GM18909 (cell line): Measurements from ENCODE around the gene TMEM222.

Source experiments
- ATAC-seq: cut with Tn5 transposase; IDR thresholded peaks from one replicate; pipeline ENCODE4 v1.9.1; 2021; ENCODE audit warnings: mild to moderate bottlenecking; ENCODE audit not compliant: unreplicated experiment, poor library complexity

Gene TMEM222

DNA sequence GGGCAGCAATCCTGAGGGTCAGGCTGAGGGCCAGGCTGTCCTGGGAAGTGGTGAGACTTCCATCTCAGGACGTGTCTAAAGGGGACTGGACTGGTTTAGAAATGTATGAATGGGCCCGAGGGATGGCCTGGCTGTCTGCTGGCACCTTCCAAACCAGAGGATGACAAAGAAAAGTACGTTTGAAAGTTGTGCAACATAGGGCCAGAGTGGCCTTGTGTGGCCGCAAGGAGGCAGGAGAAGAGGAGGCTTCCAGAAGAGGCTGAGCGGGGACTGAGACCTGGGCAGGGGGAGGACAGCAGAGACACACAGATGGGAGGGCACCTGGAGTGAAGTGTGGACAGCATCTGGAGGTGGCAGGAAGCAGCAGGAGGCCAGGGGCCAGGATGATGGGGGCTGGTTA lies 17.2 kb downstream of the TMEM222 start:
- no peak for ATAC-seq

DNA sequence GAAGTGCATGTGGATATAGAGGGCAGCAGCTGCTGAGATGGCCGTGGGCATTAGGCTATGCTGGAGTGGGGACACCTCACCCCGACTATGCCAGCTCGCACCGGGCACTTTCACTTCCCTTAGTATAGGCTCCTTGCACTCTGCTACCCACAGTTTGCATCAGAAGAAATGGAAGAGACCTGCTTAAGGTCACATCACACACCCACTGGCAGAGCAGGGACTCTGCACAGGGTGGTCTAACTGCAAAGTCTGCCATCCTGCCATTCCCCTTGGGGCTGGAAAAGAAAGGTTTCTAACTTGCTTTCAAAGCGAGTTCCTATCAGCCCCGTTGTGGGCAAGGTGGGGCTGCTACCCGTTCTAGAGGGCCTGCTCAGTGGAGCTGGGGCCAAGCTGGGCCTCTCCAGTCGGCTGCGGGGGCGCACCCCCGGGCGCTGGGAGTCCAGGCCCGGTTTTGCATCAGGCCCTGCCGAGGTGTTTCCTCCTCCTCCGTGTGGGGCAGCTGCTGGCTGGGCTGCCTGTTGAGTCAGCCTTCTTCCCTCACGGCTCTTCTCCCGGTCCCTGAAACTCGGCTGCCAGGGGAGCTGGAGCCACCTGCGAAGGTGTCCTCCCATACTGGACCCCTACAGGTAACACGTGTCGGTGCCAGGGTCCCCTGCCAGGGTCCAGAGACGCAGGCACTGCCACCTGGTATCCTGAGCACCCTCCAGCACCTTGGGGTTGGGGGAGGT lies 19.7 kb downstream of the TMEM222 start, which contains the start of gene SYTL1:
SYTL1 (plus strand) TSS at position 498 of the 728 bp plus-strand sequence. CDS start 3,313 bp downstream, outside the sequence.
- peak; percentile 49 for ATAC-seq

DNA sequence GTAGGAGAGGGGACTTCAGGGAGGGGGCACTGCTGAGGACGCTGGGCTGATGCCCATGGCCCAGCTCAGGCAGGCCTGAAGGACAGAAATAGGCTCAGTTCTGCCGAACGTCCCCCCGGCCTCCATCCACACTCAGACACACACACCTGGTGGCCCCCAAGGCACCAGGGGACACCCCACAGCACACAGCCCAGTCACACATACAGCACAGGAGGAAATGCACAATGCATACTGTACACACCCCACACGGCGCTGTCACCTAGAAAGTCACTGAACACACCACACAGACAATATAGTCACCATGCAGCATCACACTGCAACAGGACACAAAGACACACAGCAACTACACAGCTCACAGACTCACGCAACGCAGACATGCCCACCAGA lies 20.4 kb downstream of the TMEM222 start:
- no peak for ATAC-seq

DNA sequence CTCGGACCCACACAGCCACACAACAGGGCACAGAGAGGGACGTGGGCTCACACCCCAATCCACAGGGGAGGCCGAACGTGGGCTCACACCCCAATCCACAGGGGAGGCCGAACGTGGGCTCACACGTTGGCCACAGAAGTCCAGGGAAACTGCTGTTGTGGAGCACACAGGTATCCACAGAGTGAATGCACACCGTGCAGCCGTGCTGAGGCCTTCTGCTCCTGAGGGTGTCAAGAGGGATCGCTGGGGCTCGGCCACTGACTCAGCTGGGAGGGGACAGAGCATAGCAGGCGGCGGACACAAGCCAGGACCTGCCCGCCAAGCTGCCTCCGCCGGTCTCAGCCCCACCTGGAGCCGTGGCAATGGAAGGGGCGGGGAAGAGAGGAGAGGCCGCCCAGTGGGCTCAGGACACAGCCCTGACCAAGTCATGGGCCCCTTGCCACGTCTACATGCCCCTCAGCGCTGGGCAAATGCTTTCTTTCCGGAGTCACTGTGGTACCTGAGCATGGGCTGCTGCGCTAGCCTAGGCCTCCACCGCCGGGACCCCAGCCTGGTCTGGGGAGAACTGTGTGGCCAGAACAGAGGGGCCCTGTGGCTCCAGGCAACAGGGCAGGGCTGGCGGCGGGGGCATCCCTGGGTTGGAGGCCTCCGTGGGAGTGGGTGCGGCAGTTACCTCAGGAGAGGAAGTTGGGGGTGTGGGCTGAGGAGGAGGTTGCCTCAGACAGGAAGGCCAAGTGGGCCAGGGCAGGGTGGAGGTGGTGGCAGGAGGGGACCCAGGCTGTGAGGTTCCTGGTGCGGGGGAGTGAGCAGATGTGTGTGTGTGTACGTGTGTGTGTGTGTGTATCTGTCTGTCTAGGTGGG lies 21.0 kb downstream of the TMEM222 start:
- peak; percentile 39 for ATAC-seq

DNA sequence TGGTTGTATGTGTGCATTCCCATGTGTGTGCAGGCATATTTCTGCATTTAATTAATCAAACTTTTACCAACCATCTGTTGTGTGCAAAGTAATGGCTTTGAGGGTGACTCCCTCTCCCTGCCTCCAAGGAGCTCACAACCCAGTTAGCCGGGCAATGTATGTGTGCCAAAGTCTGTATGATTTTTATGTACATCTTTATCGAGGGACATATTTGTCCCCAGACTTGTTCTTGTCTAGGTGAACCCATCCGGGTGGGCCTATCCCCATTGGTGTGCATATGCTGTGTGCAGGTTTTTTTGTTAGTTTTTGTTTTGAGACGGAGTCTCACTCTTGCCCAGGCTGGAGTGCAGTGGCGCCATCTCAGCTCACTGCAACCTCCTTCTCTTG lies 21.7 kb downstream of the TMEM222 start:
- no peak for ATAC-seq

DNA sequence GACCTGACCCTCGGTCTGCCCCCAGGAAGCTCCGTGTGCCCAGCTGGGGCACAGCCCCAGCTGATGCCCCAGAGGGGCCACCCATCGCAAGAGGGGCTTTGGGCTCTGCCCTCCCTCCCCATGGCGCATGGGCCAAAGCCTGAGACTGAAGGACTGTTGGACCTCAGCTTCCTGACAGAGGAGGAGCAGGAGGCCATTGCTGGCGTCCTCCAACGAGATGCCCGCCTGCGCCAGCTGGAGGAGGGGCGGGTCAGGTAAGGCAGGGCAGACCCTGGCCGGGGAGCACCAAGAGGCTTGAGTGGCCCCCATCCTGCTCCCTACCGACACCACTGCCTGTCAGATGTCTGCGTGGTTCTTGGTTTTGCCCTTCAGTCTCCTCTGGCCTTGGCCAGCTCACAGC lies 23.3 kb downstream of the TMEM222 start:
- no peak for ATAC-seq

DNA sequence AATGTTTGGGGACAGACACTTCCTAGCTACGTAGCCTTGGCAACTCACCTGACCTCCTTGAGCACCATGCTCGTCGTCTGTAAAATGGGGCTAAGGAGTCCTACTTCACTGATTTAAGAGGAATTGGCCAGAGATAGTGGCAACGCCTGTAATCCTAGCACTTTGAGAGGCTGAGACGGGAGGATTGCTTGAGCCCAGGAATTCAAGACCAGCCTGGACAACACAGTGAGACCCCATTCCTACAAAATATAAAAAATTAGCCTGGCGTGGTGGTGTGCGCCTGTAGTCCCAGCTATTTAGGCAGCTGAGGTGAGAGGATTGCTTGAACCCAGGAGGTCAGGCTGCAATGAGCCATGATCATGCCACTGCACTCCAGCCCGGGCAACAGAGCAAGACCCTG lies 24.4 kb downstream of the TMEM222 start:
- ATAC-seq = no peak

DNA sequence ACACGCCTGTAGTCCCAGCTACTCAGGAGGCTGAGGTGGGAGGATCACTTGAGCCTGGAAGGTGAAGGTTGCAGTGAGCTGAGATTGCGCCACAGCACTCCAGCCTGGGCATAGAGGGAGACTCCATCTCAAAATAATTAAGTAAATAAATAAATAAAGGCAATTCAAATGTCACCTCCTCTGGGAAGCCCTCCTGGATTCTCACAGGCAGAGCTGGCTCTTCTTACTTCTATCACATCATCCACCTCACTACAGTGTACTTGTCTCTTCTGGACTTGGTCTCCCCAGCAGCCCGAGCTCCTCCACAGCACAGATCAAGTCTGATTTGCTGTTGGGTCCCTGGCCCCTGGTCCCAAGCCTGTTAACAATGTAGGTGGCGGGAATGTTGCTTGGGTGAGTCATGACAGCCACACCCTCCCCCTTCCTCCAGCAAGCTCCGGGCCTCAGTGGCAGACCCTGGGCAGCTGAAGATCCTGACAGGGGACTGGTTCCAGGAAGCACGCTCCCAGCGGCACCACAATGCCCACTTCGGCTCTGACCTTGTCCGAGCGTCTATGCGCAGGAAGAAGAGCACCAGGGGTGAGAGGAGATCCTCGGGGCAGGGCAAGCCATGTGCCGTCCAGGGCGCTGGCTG lies 25.1 kb downstream of the TMEM222 start:
- ATAC-seq = no peak

DNA sequence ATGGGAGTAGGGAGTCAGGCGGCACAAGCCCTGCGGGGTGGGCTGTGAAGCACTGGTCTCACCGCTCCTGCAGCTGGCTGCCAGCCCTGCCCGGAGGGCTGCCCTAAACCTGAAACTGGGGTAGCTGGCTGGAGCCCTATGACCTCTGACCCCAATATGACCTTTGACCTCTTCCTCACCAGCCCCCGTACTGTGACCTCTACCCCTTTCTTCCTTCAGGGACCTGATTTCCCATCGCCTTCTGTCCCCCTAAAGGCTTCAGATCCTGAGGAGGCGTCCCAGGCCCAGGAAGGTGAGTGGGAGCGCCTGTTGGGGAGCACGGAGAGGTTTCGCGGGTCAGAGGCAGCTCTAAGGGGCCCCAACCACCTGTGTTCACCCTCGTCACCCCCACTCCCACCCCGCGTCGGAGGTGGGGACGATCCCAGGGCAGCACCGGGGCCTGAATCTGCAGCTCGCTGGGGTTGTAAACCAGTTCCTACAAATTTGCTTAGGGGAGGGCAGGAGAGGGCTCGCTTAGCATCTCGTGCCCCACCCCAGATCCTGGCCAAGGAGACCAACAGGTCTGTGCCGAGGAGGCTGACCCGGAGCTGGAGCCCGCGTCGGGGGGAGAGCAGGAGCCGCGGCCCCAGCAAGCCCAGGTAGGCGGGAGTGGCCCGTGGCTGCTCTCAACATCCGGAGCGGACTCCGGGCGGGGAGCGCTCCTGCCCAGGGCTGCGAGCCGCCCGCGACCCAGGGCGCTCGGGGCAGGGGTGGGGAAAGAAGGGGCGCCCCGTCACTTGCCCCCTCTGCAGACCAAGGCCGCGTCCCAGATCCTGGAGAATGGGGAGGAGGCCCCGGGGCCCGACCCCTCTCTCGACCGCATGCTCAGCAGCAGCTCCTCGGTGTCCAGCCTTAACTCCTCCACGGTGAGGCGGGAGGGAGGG lies 27.2 kb downstream of the TMEM222 start:
- no peak for ATAC-seq

DNA sequence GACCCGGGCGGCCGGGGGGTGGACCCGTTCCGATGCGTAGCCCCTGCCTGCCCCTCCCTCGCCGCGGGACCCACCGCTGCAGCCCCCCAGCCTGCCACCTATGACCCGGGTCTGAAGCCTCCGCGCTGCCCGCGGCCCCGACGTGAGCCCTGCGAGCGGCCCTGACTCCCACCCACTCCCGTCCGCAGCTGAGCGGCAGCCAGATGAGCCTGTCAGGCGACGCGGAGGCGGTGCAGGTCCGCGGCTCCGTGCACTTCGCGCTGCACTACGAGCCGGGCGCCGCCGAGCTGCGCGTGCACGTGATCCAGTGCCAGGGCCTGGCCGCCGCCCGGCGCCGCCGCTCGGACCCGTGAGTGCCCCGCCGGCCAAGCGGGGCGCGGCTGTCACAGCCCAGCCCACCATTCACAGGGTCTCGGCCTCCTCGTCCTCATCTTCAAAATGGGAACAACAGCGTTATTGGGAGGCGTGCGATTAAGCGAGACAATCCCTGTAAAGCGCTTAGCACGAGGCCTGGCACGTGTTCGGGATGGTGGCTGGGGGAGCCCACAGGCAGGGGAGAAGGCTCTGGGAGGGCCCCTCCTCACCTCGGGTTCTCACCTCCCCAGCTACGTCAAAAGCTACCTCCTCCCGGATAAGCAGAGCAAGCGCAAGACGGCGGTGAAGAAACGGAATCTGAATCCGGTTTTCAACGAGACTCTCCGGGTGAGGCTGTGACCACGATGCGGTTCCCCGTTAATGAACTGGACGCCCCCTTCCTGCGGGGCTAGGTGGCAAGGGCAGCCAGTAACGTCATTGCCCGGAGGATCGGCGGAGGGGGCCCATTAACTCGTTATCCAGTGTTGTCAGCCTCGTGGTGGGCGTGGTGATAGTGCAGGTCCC lies 28.1 kb downstream of the TMEM222 start:
- ATAC-seq = no peak

DNA sequence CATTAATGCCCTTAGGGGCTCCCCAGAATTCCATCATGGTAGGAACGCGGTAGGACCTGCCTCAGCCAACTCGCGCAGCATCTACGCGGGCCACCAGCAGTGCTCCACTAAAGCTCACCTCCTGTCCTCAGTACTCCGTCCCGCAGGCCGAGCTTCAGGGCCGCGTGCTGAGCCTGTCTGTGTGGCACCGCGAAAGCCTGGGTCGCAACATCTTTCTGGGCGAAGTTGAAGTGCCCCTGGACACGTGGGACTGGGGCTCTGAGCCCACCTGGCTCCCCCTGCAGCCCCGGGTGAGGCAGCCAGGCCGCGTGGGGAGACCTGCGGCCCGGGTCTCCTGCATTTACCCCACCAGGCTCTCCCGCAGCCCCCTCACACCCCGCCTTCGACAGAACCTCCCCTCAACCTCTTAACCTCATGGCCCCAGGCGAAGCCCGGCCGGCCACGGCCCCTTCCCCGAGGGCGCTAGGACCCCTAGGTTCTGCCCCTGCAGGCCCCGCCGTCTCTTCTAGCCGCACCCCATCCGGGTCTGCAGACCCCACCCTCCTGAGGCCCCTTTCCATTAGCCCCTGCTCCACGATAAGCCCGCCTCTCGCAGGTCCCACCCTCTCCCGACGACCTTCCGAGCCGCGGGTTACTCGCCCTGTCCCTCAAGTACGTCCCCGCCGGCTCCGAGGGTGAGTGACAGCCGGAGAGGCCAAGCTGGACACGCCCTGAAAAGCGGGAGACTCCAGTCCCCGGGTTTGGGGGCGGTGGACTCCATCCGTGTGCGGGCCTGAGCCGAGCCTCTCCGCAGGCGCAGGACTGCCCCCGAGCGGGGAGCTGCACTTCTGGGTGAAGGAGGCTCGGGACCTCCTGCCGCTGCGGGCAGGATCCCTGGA lies 28.9 kb downstream of the TMEM222 start:
- ATAC-seq = no peak

DNA sequence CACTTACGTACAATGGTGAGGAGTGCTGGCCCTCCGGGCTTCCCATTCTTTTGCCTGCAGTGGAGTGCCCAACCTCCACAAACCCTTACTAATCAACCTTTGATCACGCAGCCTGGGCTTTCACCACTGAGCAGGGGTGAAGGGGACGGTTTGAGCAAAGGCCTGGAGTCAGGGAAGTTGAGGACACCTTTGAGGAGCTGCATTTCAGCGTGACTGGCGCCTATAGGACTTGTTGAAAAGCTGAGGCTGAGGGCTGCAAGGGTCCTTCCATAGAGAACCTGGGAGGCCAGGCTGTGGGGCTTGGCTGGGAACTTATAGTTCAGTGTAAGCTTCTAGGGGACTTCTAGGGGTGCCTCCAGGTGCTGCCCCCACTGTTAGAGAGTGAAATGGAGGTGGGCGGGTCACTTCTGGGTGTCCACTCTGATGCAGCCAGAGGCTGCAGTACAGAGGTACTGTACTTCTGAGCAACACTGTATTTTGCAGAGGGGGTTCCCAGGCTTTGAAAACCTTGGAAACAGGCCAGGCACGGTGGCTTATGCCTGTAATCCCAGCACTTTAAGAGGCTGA lies 29.7 kb downstream of the TMEM222 start:
- ATAC-seq = no peak

DNA sequence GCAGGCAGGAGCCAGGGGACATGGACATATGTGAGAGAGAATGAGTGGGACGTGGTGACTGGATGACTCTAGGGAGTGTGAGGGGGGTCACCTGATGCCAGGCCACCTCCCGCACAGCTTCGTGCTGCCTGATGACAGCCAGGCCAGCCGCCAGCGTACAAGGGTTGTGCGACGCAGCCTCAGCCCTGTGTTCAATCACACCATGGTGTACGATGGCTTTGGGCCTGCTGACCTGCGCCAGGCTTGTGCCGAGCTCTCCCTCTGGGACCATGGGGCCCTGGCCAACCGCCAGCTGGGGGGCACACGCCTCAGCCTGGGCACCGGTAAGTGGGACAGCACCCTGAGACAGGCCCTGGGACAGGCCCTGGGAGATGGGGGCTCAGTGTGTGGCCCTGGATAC lies 31.2 kb downstream of the TMEM222 start:
- ATAC-seq = no peak

DNA sequence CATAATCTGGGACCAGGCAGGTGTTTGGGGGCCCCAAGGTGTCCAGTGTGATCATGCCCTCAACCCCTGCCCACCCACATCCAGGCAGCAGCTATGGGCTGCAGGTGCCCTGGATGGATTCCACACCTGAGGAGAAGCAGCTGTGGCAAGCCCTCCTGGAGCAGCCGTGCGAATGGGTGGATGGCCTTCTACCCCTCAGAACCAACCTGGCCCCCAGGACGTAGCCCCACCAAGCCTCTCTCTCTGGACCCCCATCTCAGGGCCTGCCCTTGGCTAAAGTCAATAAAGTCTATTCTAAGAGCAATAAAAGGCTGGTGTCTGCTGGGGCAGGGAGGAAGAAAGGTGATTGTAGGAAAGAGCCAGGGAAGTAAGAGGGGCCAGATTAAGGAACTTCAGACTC lies 31.7 kb downstream of the TMEM222 start:
- no peak for ATAC-seq

DNA sequence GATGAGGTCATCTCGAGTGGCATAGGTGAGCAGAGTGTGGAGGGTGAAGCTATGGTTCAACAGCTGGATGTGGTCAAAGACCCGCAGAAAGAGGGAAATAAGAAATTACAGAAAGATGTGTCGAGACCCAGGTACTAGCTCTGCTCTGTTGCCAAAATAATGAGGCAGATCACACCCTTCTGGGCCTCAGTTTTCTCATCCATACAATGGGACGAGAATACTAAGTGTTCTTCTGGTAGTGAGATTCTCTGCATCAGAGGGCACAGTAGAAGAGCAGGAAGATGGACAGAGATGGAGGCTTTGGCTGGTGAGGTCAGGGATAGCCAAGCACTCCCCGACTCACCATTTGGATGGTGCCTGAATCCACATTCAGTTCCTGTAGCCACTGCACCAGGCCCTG lies 33.7 kb downstream of the TMEM222 start:
- ATAC-seq = no peak

DNA sequence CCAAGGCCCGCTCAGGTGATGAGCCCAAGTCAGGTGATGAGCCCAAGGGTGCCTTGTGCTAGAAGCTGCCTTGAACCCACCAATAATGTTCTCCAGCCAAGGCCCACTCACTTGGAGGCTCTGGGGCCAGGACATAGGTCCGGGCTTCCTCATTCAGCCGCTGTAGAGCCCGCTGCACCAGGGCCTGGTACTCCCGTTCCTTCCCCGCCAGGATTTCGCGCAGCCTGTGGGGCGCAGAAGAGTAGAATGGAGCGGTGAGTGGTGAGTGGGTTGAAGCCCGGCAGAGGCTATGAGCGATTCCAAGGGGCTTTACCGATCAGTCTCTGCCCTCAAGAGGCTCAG lies 34.3 kb downstream of the TMEM222 start:
- ATAC-seq = no peak

DNA sequence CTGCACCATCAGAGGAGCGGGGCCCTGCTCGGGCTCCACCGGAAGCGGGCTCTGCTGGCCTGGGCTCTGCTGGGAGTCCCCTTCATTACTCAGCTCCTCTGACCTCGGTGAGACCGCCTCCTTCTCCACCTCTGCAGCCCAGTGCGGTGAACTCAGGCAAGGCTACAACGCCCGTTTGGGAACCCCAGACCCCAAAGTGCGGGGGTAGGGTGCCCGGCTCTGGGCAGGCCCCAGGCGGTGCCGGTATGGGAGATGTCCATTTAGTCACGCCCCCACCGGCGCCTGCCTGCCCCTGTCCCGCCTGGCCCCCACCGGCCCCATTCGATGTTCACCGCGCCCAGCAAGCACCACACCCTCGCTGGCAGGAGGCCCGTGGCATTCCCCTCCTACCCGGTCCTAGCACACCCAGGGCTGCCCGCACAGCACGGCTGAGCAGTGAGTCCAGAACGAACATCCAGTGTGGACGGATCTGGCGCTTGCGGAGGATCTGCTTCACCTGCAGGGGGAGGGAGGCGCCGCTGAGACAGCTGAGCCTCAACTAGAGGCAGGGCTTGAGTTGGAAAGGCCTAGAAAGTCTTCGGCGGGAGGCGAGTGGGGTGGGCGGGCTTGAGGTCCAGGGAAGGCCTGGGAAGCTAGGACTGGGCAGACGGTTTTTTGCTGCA lies 34.8 kb downstream of the TMEM222 start:
- no peak for ATAC-seq
